ENCODE measurements around the gene HLA-B.

Gene HLA-B

DNA sequence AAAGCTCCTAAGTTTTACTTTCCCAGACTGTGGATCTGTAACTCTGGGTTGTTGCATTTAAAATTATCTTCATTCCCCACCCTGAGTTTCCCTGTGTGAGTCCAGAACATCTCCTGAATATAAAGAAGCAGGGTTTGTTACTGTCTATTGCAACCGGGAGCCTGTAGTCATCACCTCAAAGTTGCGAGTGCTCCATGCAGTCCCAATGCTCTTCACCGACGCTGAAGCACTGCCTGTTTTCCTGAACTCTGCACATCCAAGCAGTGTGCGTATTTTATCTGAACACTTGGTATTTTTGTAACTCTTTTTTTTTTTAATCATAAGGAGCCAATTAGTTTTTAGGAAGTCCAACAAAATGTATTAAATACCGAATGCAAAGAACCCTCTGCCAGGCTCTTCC, 907 bp upstream of the HLA-B start:
- TF ChIP-seq TCF4 (CRISPR knock-in tag; IDR thresholded peaks at IDR 0.05; ENCODE audit: borderline replicate concordance) (no peak), SNAI2 (CRISPR knock-in tag; IDR thresholded peaks at IDR 0.05) (no peak), ZNF565 (CRISPR knock-in tag; conservative IDR thresholded peaks at IDR 0.05; ENCODE audit: low read depth) (no peak), CSDC2 (CRISPR knock-in tag; IDR thresholded peaks at IDR 0.05) (no peak), OSR1 (CRISPR knock-in tag; IDR thresholded peaks at IDR 0.05) (no peak), ARNTL (CRISPR knock-in tag; IDR thresholded peaks at IDR 0.05; ENCODE audit: borderline replicate concordance, low read depth) (no peak), PATZ1 (CRISPR knock-in tag; IDR thresholded peaks at IDR 0.05; ENCODE audit: borderline replicate concordance) (no peak), GLIS3 (CRISPR knock-in tag; IDR thresholded peaks at IDR 0.05) (no peak), TSHZ2 (CRISPR knock-in tag; IDR thresholded peaks at IDR 0.05) (no peak), CREB5 (CRISPR knock-in tag; IDR thresholded peaks at IDR 0.05; ENCODE audit: low read depth) (no peak), ZFP30 (CRISPR knock-in tag; IDR thresholded peaks at IDR 0.05) (no peak), ISL1 (CRISPR knock-in tag; IDR thresholded peaks at IDR 0.05) (no peak), ZFP3 (CRISPR knock-in tag; IDR thresholded peaks at IDR 0.05) (no peak), ZNF70 (CRISPR knock-in tag; IDR thresholded peaks at IDR 0.05) (no peak)
- TF ChIP-seq, protein P1, sequence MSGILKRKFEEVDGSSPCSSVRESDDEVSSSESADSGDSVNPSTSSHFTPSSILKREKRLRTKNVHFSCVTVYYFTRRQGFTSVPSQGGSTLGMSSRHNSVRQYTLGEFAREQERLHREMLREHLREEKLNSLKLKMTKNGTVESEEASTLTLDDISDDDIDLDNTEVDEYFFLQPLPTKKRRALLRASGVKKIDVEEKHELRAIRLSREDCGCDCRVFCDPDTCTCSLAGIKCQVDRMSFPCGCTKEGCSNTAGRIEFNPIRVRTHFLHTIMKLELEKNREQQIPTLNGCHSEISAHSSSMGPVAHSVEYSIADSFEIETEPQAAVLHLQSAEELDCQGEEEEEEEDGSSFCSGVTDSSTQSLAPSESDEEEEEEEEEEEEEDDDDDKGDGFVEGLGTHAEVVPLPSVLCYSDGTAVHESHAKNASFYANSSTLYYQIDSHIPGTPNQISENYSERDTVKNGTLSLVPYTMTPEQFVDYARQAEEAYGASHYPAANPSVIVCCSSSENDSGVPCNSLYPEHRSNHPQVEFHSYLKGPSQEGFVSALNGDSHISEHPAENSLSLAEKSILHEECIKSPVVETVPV (CRISPR knock-in tag; IDR thresholded peaks at IDR 0.05), result no peak
- TF ChIP-seq, protein P2, sequence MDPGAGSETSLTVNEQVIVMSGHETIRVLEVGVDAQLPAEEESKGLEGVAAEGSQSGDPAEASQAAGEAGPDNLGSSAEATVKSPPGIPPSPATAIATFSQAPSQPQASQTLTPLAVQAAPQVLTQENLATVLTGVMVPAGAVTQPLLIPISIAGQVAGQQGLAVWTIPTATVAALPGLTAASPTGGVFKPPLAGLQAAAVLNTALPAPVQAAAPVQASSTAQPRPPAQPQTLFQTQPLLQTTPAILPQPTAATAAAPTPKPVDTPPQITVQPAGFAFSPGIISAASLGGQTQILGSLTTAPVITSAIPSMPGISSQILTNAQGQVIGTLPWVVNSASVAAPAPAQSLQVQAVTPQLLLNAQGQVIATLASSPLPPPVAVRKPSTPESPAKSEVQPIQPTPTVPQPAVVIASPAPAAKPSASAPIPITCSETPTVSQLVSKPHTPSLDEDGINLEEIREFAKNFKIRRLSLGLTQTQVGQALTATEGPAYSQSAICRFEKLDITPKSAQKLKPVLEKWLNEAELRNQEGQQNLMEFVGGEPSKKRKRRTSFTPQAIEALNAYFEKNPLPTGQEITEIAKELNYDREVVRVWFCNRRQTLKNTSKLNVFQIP (CRISPR knock-in tag; IDR thresholded peaks at IDR 0.05; ENCODE audit: borderline replicate concordance, low read depth), result no peak
- ATAC-seq, result 0 out of 3 replicates have a peak, but pooled peaks have one; percentile 10

- ATAC-seq, result peak; percentile 54
- TF ChIP-seq, protein P1 (CRISPR knock-in tag; IDR thresholded peaks at IDR 0.05), result no peak
- TF ChIP-seq ZC3H10 (CRISPR knock-in tag; IDR thresholded peaks at IDR 0.05) (no peak), ZFP3 (CRISPR knock-in tag; IDR thresholded peaks at IDR 0.05) (no peak), ESRRG (CRISPR knock-in tag; IDR thresholded peaks at IDR 0.05) (no peak), TSHZ2 (CRISPR knock-in tag; IDR thresholded peaks at IDR 0.05) (no peak), SNAI2 (CRISPR knock-in tag; IDR thresholded peaks at IDR 0.05) (no peak), TOX (CRISPR knock-in tag; IDR thresholded peaks at IDR 0.05; ENCODE audit: borderline replicate concordance) (no peak), GLIS3 (CRISPR knock-in tag; IDR thresholded peaks at IDR 0.05) (no peak), BACH2 (CRISPR knock-in tag; IDR thresholded peaks at IDR 0.05; ENCODE audit: borderline replicate concordance) (no peak), OSR1 (CRISPR knock-in tag; IDR thresholded peaks at IDR 0.05) (no peak), ZNF565 (CRISPR knock-in tag; conservative IDR thresholded peaks at IDR 0.05; ENCODE audit: low read depth) (no peak), CSDC2 (CRISPR knock-in tag; IDR thresholded peaks at IDR 0.05) (no peak), ARNTL (CRISPR knock-in tag; IDR thresholded peaks at IDR 0.05; ENCODE audit: borderline replicate concordance, low read depth) (no peak), ISL1 (CRISPR knock-in tag; IDR thresholded peaks at IDR 0.05) (no peak), ZNF70 (CRISPR knock-in tag; IDR thresholded peaks at IDR 0.05) (no peak)
- TF ChIP-seq, protein P2 (CRISPR knock-in tag; IDR thresholded peaks at IDR 0.05; ENCODE audit: borderline replicate concordance, low read depth), result no peak
Measured at GRCh38 chr6:31356216-31356945, 598 bp downstream of the HLA-B start.

Data from SK-N-SH treated with all-trans-retinoic acid at 6 μM for 48 hours (cell line).